CD4-positive, alpha-beta T cell treated with Interferon alpha-2 for 1 hour (primary cell): ENCODE measurements around the gene SSBP3.
"Not testable (repeated sequence)": the region's sequence is repeated elsewhere in the genome, so short reads cannot be mapped to it uniquely, and the experiment has no call there.

Source experiments
- DNase-seq, 2 donors: peaks; one replicate each; pipeline ENCODE4 v3.0.0-alpha.2; 2020 to 2022

The SSBP3 gene

DNA sequence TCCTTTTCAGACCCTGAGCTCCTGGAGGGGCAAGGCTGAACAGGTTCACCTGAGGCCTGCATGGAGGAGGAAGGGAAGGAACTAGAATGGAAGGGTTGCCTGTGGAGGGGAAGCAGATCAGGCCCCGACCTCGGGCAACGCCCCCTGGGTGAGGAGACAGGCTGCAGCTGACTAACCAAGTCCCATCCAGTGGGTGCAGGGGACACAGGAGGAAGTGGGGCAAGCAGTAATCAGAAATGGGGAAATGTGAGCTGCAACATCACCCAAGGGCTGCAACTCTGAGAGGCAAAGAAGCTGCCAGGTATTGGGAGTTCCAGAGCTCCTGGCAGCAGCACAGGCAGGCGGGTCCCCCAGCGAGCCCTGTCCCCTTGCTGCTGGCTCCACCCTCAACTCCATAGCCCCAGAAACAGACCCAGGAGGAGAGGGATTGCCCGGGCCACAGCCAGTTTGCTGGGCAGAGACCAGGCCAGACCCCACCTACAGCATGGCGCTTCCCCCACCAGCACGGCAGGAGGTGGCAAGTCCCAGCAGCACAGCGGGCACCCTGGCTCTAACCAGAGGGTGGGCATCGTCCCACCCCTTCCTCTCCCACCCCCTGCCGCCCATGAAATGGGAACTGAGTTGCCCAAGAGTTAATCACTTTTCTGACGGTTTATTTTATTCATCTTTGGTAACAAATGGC is 167.7 kb downstream of the SSBP3 start:
- DNase-seq = peak in 1 of 2 donors; percentile 40

DNA sequence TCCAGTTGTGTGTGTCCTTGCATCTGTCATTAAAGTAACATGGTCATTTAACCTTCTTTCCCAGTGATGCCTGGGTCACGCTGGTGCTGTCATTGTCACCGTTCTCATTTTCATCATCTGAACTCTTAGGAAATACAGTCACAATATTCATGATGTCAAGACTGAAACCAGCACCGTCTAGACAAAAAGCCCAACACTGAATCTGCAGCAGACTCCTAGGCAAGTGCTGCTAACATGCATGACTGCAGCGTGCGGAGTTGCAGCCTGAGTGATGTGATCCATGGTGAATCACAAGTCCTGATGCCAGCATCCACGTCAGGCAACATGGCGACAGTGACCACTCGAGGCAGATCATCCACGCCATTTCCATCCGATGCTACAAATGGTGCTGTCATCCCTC is 168.6 kb downstream of the SSBP3 start:
- no peak for DNase-seq

DNA sequence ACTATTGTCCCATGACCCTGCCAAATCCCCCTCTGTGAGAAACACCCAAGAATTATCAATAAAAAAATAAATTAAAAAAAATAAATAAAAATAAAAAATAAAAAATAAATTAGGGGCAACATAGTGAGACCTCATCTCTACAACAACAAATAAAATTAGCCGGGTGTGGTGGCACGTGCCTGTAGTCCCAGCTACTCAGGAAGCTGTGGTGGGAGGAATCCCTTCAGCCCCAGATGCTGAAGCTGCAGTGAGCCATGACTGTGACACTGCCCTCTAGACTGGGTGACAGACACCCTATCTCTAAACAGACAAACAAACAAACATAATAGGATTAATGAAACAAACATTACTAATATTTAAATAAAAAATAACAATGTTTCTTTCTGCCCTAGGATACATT is 171.9 kb downstream of the SSBP3 start:
- no peak for DNase-seq

DNA sequence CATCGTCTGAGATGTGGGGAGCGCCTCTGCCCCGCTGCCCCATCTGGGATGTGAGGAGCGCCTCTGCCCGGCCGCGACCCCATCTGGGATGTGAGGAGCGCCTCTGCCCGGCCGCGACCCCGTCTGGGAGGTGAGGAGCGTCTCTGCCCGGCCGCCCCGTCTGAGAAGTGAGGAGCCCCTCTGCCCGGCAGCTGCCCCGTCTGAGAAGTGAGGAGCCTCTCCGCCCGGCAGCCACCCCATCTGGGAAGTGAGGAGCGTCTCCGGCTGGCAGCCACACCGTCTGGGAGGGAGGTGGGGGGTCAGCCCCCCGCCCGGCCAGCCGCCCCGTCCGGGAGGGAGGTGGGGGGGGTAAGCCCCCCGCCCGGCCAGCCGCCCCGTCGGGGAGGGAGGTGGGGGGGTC is 173.0 kb downstream of the SSBP3 start:
- not testable (repeated sequence) for DNase-seq

DNA sequence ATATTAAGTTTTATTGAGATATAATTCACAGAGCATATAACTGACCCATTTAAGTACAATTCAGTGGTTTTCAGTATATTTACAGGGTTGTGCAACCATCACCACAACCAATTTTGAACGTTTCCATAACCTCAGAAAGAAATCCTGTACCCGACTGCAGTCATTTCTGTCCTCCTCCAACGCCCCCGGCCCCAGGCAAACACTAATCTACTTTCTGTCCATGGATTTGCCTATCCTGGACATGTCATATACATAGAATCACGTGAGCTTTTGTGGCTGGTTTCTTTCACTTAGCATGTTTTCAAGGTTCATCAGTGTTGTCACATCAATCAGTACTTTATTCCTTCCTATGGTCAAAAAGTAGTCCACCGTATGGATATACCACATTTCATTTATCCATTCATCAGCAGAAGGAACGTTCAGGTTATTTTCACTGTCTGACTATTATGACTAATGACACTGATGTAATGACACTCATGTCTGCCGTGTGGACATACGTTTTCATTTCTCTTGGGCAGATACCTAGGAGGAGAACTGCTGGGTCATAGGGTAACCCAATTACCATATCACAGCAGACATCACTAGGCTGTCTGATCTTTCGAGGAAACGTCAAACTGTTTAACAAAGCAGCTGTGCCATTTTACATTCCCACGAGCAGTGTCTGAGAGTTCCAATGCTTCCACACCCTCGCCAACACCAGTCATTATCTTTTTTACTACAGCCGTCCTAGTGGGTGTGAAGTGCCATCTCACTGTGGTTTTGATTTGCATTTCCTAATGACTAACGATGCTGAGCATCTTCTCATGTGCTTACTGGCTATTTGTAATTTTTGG is 175.5 kb downstream of the SSBP3 start:
- DNase-seq = peak; percentile 8 to 13

DNA sequence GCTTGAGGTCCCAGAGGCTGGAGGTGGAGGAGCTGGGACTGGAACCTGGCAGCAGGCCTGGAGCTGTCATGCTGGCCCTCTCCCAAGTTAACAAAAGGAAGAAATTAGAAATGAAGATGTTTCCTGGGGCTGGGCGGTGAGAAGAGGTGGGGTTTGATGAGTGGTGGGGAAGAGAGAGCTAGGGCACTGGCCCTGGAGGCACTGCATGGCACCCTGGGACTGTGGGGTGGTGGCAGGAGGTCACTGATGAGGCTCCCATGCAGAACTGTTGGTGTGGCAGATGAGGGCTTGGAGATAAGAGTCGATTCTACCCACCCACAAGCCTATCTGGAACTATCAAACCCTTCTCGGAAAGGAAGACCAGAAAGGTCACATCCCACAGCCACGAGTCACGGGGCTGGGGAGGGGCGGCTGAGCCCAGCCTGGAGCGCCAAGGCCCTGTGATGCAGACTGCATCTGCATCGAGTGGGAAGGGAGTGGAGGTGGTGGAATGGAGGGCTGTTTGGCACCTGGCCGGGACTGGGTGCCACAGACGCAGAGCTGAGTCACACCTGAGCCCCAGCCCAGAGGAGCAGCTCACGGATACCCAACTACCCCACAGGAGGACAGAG is 176.8 kb downstream of the SSBP3 start:
- DNase-seq = no peak

DNA sequence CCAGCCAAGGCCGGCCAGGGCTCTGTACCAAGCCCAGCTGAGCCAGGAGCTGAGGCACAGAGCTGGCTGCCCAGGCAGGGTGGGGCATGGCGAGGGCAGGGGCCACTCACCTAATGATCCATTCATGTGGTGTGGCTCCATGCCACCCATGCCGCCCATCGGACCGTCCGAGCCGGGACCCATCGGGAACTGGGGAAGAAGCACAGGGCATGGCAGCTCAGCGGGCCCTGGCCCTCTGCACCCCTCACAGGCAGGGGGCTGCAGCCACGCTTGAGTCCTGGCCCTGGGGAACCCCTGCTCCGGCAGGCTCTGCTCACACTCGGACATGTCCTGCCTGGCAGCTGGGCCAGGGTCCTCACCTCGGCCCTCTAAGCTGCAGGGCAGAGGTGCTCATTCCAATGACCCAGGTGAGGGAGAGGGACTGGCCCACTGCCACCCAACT is 177.5 kb downstream of the SSBP3 start:
- DNase-seq = no peak

DNA sequence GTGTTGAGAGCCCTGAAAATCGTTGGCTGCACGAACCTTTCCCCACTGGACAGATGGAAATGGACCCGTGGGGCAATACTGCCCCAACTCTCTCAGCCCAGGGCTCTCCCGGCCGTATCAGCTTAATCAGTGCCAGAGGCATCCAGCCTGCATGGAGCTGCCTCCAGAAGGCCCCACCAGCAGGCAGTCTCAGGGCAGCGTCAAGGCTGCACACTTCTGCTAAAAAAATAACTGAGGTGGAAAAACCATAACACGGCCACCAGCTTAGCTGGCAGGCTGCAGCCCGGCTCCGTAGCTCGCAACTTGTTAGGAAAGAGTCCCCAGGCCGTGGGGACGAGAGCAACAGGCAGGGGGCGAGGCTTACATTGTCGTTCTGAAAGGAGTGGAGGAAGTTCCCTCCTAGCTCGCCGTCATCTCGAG is 178.3 kb downstream of the SSBP3 start:
- no peak for DNase-seq

DNA sequence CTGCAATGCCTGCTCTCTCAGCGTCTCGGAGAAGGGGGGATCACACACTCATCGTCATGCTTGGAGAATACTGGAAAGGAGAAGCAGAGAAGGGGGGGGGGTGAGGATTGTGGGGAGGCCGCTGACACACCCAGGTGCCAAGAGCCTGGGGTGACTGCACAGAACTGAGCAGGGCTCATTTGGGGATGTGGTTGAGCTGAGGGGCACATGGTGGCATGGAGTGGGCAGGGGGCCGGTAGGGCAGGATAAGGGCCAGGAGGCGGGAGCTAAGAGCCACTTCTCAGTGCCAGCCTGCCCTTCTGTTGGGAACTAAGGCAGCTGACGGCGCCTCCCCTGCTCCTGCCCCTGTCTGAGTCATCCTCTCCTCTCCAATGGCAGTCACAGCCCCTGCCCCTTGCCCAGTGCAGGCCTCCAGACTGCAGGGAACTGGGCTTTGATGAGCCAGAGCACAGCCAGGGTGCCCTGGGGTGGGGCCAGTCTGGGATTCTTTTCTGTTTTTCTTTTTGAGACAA is 179.0 kb downstream of the SSBP3 start:
- DNase-seq = peak in 1 of 2 donors; percentile 48

DNA sequence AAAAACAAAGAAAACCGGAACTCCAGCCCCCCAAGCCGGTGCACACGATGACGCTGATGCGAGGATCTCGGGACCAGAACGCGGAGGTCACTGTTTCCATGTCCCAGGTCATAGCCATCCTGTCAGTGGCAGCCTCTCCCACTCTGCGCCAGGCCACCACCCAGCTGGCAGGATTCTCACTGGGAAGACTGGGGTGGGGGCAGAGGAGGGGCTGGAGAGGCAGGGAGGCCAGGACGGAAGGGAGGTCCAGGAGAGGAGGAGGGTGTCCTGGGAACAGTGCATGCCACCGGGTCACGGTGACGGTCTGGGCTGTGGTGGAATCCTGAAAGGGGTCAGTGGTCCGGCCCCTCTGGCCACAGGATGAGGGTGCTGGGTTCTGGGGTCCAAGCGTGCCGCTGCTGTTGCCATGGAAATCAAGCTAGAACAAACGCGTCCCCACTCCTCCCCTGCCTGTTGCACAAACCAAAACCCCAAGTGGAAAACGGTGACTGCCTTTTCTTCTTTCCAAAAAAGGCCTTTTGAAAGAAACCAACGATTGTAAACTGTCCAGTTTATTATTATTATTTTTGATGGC is 180.1 kb downstream of the SSBP3 start:
- no peak for DNase-seq

DNA sequence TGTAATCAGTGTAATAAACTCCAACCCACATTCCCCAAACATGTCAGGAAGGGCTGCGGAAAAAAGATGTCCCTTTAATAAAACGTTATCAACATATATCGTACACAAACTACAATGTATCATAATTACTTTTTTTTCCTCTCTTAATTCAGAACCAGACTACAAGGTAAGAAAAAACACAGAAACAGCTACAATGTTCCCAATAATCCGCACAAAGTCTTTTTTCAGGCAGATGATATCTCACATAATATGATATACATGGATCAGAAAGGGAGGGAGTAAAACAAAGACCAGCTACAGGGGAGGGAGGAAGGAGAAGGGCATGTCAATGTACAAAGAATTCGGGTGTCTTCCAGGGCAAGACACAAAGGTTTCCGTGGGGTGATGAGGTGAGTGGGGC is 180.8 kb downstream of the SSBP3 start:
- no peak for DNase-seq

DNA sequence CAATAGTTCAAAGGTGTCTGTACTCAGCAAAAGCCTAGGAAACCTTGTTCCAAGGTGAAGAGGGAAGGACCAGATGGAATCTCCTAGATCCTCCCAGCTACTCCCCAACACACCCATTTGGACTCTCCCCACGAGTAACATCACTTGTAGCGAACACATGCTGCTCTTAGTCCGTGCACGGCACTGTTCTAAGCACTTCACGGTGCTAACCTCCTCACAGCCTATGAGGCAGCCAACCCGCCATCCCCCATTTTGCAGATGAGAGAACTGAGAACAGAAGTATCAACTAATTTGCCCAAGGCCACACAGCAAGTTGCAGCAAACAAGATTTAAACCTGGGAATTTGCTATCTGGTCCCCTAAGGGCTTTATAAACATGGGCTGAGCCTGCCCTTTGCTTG is 182.0 kb downstream of the SSBP3 start:
- no peak for DNase-seq

DNA sequence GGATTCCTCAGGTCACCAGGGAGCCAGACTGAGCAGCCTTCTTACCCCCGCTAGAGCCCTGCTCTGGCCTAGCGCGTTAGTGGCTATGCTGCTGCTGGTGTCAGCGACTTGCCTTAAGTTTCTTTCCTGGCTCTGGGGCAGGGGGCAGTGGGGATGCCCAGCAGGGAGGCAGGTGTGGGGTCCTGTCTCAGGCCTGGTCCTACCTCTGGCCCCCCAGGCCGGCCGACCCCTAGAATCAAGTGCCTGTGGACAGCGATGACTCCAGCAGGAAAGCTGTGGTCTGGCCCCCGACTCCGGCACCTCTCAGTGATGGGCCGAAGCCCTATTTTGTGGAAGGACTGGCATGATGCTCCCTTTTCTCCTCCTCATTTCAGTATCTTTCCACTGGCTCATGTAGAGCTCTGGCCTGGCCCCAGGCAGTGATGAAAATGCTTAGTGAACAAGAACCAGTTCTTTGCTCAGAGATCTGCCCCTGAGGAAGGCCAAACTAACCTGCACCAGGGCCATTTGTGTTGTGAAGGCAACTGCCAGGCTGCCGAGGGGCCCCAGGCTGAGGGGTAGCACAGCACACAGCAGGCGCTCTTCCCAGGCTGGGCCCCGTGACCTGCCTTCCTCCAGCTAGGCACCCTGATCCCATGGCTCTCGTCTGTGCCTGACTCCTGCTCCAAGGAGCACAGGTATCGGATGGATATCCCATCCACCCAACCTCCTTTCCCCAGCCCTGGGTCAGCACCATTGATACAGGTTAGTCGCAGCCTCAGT is 182.6 kb downstream of the SSBP3 start:
- DNase-seq = no peak

DNA sequence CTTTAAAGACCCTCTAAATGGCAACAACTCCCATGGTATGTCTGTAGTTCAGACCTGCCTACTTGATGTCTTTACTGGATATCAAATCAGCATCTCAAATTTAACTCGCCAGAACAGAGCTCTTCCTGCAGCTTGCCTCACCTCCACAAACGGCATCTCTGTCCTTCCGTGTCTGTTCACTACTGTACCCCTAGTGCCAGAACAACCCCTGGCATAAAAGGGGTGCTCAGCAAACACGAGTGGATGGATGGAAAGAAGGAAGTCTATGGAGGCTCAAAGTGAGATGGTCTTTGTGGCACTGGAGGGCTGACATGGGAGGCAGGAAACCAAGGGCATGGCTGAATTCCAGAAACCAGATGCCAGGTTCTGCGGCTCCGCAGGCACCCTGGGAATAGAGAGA is 183.5 kb downstream of the SSBP3 start:
- no peak for DNase-seq

DNA sequence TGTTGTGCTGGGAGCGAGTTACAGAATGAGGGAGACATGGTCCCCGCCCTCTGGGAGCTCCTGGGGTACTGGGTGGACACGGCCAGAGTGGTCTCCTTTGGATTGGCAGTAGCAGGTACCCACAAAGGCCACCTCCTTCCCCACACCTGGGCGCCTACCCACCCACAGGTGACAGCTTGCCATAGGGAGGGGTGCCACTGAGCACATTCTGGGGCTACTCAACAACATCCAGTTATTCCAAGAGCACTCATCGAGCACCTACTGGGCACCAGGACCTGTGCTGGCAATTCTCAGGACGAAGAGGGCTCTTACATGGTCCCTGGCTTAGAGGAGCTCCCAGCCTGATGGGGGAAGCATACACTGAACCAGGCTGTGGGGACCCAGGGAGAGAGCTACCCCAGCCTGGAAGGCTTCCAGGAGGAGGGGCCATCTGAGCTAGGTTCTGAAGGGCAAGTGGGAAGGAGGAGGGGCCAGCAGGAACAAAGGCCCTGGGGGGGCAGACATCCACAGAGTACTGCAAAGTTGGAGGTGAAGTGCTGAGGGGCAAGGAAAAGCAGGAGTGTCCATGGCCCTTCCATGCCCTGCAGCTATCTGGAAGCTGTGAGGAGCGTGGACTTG is 184.2 kb downstream of the SSBP3 start:
- no peak for DNase-seq

DNA sequence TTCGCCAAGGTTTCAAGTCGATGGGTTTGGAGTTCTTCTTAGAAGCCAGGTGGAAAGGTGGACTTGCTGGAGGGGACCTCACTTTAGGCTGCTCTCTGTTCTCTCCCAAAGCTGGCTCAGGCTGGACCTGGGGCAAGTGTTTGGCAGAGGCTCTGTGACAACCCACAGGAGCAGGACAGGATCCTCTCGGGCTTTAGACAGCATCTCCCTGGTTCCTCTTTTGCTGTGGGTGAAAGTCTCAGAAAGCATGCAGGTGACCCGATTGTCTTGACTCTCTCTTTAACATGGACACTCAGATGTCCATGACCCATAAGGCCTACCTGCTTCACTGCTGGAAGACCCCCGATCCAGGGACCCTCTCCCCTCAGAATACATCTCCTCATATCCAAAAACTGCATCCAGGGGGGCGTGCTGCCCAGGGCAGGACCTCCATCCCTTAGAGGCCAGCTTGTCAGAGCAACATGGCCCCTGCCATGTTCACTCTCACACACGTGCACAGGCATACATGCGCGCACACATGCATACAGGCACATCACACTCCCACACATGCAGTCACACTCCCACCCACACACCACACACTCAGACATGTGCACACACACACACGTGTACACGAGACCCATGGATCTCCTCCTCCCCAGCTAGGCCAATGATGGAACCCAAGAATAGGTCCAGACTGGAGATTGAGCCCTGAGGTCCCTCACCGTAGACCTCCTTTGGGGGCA is 184.9 kb downstream of the SSBP3 start:
- no peak for DNase-seq

DNA sequence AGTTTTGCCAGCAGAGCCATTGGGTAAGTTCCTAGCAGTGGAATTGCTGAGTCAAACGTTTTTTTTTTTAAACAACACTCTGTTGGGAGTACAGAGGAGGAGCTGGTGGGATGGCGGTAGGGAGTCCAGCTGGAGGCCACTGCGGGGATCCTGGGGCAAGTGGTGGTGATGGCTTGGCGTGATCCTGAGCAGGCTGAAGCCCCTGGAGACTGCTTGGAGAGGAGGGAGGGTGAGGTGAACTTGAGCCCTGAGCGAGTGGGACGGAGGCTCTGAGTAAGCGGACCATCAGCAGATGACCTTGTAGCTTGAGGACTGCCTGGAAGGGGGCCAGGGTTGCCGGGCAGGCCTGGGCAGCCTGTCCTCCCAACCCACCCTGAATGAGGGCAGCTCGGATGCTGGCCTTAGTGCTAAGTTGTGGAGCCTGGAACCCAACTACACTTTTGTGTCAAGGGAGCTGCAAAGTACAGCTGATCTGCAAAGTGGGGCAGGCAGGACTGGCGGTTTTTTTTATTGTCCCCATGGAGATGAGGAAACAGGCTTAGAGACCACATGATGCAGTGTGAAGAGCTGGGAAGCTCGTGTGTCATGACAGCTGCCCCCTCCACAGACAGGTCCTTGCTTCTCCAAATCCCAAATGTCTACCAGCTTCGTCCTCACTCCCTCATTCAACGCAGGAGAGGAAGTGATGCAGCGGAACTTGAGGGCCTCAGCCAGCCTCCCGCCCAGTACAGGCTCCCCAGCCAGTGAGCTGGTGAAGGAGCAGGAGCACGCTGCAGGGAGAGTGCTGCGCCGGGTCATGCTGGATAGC is 186.0 kb downstream of the SSBP3 start:
- peak in 1 of 2 donors; percentile 29 for DNase-seq

DNA sequence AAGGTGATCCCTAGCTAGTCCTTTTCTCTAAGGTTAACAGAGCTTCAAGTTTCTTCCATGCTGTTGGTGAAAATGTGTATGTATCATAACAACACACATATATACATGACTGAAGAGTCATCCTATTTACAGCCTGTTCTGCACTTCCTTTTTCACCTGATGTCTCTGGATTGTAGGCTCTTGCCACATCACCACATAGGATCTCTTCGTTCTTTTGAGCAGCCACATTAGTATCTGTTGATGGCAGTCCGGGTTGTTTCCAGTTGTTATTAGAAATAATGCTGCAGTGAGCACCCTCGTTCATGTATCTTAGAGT is 186.5 kb downstream of the SSBP3 start:
- no peak for DNase-seq

DNA sequence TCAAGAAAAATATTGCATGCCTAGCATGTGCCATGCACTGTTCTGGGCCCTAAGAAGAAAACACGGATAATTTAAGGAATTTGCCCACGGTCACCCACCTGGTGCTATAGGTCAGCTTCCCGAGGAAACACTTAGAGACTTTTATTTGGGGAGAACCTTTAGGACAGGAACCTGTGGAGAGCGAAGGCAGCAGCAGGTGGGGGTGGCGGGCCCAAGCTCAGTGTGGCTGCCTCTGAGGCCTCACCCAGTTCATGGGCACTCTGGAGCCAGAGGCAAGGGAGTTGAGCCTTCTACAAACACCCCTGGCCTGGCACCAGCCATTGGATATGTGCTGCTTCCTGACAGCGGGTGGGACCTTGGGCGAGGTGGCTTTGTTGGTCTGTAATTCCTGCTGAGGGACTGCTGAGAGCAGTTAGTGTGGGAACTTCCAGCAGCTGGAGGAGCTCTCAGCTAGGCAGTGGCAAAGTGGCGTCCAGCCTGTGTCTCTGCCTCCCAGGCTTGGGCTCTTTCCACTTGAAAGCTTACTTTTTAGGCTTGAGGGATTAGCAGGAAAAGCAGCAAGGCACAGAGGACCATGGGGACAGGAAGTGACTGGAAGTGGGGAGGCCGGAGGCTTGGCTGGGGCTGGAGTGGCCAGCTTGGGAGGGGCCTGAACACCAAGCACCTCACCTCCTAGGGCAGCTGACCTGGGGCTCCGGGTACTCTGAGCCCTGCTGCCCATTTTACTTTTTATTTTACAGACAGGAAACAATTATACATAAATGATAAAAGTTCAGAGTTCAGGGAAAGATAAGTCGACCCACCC is 187.1 kb downstream of the SSBP3 start:
- DNase-seq = no peak

DNA sequence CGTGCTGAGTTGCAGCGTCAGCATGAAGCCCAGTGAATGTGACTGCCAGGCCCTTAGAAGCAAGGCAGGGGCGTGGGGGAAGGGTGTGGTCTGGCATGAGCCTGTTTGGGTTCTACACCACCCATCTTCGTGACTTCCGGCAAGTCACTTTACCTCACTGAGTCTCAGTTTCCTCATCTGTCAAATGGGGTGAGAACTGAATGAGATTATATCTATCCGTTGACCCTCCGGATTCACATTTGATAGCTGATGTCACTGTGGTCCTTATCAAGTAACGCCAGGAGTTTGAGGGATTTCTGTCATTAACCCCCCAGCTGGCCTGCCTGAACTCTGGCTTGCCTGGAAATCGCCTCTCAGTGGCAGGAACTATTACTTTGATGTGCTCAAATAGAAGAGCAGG is 190.7 kb downstream of the SSBP3 start:
- no peak for DNase-seq
